ENCODE data around the gene SNRNP35.

DNA sequence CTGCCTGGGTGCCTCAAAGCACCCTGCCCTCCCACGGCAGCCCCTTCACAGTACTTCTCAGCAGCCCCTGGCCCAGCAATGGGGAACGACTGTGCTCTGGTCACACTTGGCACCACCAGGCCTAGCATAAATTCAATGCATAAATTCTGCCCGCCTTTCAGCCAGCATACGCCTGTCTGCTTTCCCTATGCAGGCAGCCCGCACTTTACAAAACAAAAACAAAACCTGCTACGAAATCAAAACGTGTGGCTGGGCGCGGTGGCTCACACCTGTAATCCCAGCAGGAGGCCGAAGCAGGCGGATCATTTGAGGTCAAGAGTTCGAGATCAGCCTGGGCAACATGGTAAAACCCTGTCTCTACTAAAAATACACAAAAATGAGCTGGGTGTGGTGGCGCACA lies 33.5 kb downstream of the SNRNP35 start:
- TF ChIP-seq, protein P1, sequence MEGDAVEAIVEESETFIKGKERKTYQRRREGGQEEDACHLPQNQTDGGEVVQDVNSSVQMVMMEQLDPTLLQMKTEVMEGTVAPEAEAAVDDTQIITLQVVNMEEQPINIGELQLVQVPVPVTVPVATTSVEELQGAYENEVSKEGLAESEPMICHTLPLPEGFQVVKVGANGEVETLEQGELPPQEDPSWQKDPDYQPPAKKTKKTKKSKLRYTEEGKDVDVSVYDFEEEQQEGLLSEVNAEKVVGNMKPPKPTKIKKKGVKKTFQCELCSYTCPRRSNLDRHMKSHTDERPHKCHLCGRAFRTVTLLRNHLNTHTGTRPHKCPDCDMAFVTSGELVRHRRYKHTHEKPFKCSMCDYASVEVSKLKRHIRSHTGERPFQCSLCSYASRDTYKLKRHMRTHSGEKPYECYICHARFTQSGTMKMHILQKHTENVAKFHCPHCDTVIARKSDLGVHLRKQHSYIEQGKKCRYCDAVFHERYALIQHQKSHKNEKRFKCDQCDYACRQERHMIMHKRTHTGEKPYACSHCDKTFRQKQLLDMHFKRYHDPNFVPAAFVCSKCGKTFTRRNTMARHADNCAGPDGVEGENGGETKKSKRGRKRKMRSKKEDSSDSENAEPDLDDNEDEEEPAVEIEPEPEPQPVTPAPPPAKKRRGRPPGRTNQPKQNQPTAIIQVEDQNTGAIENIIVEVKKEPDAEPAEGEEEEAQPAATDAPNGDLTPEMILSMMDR (IDR thresholded peaks at IDR 0.05), result no peak
- no peak for TF ChIP-seq ZFX (IDR thresholded peaks at IDR 0.05; ENCODE audit: borderline replicate concordance)
